Measurements from ENCODE around the gene TRPM6.
"Not testable (repeated sequence)": the region's sequence is repeated elsewhere in the genome, so short reads cannot be mapped to it uniquely, and the experiment has no call there.

Gene TRPM6, protein sequence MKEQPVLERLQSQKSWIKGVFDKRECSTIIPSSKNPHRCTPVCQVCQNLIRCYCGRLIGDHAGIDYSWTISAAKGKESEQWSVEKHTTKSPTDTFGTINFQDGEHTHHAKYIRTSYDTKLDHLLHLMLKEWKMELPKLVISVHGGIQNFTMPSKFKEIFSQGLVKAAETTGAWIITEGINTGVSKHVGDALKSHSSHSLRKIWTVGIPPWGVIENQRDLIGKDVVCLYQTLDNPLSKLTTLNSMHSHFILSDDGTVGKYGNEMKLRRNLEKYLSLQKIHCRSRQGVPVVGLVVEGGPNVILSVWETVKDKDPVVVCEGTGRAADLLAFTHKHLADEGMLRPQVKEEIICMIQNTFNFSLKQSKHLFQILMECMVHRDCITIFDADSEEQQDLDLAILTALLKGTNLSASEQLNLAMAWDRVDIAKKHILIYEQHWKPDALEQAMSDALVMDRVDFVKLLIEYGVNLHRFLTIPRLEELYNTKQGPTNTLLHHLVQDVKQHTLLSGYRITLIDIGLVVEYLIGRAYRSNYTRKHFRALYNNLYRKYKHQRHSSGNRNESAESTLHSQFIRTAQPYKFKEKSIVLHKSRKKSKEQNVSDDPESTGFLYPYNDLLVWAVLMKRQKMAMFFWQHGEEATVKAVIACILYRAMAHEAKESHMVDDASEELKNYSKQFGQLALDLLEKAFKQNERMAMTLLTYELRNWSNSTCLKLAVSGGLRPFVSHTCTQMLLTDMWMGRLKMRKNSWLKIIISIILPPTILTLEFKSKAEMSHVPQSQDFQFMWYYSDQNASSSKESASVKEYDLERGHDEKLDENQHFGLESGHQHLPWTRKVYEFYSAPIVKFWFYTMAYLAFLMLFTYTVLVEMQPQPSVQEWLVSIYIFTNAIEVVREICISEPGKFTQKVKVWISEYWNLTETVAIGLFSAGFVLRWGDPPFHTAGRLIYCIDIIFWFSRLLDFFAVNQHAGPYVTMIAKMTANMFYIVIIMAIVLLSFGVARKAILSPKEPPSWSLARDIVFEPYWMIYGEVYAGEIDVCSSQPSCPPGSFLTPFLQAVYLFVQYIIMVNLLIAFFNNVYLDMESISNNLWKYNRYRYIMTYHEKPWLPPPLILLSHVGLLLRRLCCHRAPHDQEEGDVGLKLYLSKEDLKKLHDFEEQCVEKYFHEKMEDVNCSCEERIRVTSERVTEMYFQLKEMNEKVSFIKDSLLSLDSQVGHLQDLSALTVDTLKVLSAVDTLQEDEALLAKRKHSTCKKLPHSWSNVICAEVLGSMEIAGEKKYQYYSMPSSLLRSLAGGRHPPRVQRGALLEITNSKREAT (N-terminal part only)

DNA sequence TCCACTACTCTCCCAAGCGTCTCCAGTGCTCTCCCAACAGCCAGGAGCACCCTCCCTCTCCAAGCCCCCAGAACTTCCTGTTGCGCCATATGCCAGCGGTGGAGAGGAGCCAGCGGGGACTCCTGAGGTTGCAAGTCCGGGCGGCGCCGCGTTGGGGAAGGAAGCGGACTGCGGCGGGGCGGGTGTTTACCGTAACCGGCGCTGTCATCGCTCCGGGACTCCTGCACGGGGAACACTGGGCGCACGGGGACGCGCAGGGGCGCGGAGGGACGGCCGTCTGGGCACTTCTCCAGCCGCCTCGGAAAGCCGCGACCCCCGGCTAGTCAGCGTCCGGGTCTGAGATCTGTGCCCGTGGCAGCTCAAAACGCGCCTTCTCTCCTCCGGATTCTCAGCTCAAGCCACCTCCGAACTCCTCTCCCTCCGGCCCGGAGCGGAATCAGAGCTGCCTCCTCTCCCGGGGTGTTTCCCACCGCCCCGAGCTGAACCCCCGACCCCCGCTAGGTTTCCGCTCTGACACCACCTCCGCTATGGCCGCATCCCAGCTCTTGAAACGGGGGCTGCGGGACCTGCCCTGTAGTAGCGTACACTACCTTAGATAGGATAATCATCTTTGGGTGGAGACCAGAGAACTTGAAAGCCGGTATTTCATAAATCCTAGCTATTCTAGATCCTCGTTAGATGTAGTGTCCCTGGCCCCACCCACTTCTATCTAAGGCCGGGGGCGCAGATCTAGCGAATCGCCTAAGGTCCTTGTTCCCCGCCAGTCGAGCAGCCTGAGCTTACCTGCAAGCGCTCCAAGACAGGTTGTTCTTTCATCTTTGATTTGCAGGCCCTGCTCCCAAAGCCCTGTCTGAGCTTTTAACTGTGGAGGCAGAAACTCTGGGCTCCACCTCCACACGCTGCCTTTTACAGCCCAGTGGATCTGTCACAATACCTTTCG, at the start of gene TRPM6:
Gene TRPM6 (minus strand): TSS at position 881 of the 940 bp plus-strand sequence. CDS start 65 bp downstream, at position 816.
- peak within 1 kb of the TSS; percentile 35; the same call in 1 of the 2 replicates for H3K4me3 ChIP-seq (ENCODE audit: low read length)

GRCh38 chr9:74935008-74935407, 47.3 kb upstream of the TRPM6 start:
- no peak for TF ChIP-seq ZNF274 (IDR thresholded peaks at IDR 0.05; ENCODE audit: low read depth, low read length)

More for the DNA sequence above, at the start of gene TRPM6:
- TF ChIP-seq ZNF274 (IDR thresholded peaks at IDR 0.05; ENCODE audit: low read depth, low read length) = no peak

DNA sequence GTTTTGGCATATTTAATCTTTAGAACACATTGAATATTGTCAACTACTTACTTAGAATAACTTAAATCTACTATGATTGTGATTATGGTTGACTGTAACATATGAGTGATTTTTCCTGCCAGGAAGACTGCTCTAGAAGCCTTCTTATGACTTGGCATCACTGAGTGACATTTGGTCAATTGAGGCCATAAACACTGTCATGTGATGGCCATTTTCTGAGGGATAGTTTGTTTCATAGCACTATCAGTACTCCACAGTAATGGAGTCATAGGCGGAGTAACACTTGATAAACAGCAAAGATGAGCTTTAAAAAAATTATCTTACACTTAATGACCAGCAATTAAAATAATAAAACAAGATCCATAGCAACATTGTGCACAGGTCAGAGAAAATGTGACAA, 34.0 kb upstream of the TRPM6 start:
- no peak for TF ChIP-seq ZNF274 (IDR thresholded peaks at IDR 0.05; ENCODE audit: low read depth, low read length)
- no peak overlapping the region for H3K4me3 ChIP-seq (ENCODE audit: low read length)

More at GRCh38 chr9:74935008-74935407, 47.3 kb upstream of the TRPM6 start:
- H3K4me3 ChIP-seq (ENCODE audit: low read length) = no peak overlapping the region

- H3K4me3 ChIP-seq (ENCODE audit: low read length) = no peak overlapping the region
- TF ChIP-seq ZNF274 (IDR thresholded peaks at IDR 0.05; ENCODE audit: low read depth, low read length) = no peak
Observed at GRCh38 chr9:74920944-74921626, 33.4 kb upstream of the TRPM6 start.

DNA sequence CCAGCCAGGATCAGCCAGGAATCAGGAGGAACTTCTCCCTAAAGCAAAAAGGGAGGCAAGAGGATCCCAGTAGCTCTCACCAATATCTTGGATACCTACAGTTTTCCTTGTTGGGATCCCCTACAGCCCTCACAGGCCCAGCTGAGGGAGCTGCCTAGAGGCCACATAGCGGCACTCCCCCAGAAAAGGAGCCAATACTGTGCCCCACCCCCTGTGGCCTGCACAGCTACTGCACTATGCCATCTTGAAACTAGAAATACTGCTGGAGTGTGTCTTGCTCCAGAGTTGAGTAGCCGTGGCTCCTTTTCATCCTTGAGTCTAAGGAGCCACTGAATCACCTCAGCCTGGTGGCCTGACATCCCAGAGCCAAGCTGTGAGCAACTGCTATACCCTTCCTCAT, 22.3 kb upstream of the TRPM6 start:
- TF ChIP-seq ZNF274 (IDR thresholded peaks at IDR 0.05; ENCODE audit: low read depth, low read length) = no peak
- no peak overlapping the region for H3K4me3 ChIP-seq (ENCODE audit: low read length)

DNA sequence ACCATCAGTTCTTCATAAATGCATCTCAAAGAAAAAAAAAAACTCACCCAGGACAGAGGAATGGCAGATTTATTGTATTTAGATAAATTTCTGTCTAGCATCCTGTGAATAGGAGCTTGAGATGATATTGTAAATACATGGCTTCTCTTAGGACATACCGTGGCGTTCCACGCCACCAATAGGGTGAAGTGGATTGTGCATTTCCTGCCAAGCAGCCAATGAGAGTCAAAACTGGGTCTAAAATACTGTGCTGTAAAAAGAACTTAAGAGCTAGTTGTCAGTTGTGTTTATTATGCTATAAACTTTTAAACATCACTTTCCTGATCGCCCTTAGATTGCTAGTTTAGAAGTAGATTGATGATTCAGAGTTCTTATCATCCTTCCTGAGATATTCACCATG, 20.9 kb upstream of the TRPM6 start:
- no peak for TF ChIP-seq ZNF274 (IDR thresholded peaks at IDR 0.05; ENCODE audit: low read depth, low read length)
- no peak overlapping the region for H3K4me3 ChIP-seq (ENCODE audit: low read length)

DNA sequence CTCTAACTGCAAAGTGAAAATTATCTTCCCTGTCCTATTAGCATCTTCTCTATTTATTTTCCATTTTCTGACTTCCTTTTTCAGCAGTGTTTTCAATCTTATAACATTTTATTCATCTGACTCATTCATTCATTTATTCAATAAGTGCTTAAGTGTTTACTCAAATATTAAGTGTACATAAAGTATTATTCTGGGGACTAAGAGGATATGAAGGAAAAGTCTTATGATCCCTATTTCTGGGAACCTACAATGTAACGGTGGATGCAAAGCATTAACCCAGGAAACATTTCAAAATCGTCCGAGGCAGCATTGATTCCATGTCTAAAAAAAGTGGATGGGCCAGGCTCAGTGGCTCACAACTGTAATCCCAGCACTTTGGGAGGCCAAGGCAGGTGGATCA, 19.4 kb upstream of the TRPM6 start:
- no peak for TF ChIP-seq ZNF274 (IDR thresholded peaks at IDR 0.05; ENCODE audit: low read depth, low read length)

GRCh38 chr9:74901001-74901400, 13.3 kb upstream of the TRPM6 start:
- no peak for TF ChIP-seq ZNF274 (IDR thresholded peaks at IDR 0.05; ENCODE audit: low read depth, low read length)
- H3K4me3 ChIP-seq (ENCODE audit: low read length) = no peak overlapping the region

More for the DNA sequence above, 19.4 kb upstream of the TRPM6 start:
- no peak overlapping the region for H3K4me3 ChIP-seq (ENCODE audit: low read length)

GRCh38 chr9:74888449-74888848, 728 bp upstream of the TRPM6 start:
- H3K4me3 ChIP-seq (ENCODE audit: low read length) = not testable (repeated sequence)

DNA sequence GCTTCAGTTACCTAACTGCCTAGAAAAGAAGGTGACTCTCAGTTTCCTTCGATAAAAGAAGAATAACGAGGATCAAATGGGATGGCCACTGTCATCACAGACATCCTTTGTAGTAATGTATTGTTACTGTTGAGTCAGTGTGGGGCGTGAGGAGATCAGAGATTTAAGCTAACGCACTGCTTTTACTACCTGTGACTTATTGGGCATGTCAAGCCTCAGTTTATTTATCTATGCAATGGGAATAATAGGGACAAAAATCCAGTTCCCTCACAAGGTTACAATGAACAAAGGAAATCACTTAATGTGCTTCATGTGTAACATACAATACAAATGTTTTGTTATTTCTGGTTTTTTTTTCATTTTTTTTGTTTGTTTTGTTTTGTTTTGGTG, 255 bp upstream of the TRPM6 start:
- no peak overlapping the region for H3K4me3 ChIP-seq (ENCODE audit: low read length)
- no peak for TF ChIP-seq ZNF274 (IDR thresholded peaks at IDR 0.05; ENCODE audit: low read depth, low read length)

- no peak overlapping the region for H3K4me3 ChIP-seq (ENCODE audit: low read length)
- TF ChIP-seq ZNF274 (IDR thresholded peaks at IDR 0.05; ENCODE audit: low read depth, low read length) = no peak
Observed at GRCh38 chr9:74876382-74876949, 11.3 kb downstream of the TRPM6 start.

- no peak overlapping the region for H3K4me3 ChIP-seq (ENCODE audit: low read length)
- no peak for TF ChIP-seq ZNF274 (IDR thresholded peaks at IDR 0.05; ENCODE audit: low read depth, low read length)
Observed at GRCh38 chr9:74875656-74876055, 12.1 kb downstream of the TRPM6 start.

All from GM08714 (cell line).